PC-9 (cell line): Measurements from ENCODE around the gene CD300H.

ENCODE experiments used
- CTCF ChIP-seq: fragments of 200-600 bp; sonication (generic); conservative IDR thresholded peaks from 2 replicates; pipeline ENCODE4 v1.6.1; 2017; ENCODE audit warnings: mixed run types, antibody characterized with exemption, mild to moderate bottlenecking, moderate library complexity
- EZH2 ChIP-seq: fragments of 200-600 bp; sonication (generic); IDR thresholded peaks from 2 replicates; pipeline ENCODE4 v1.8.0; 2017; ENCODE audit warnings: antibody characterized with exemption, low read depth

GRCh38 chr17:74547264-74547663, 20.0 kb downstream of the CD300H start:
- TF ChIP-seq CTCF (no peak), EZH2 (no peak)
